Body of pancreas (tissue), 4 donors: ENCODE results near the gene CSTPP1.

ENCODE experiments used
- CTCF ChIP-seq, 7 experiments: fragments of 450-650 bp in 4 of 7; fragments of 200-600 bp in 3 of 7; sonication (generic) in 3 of 7; IDR thresholded peaks; one replicate each; pipeline ENCODE4 v1.5.1; 2016 to 2019; ENCODE audit warnings: antibody characterized with exemption in 7 of 7
- POLR2A ChIP-seq, 3 donors: fragments of 450-650 bp; IDR thresholded peaks; one replicate each; pipeline ENCODE4 v1.6.1; 2016; ENCODE audit warnings: antibody characterized with exemption in 3 of 3, mild to moderate bottlenecking in 2 of 3

- TF ChIP-seq CTCF (IDR thresholded peaks at IDR 0.05) (no peak), POLR2A (IDR thresholded peaks at IDR 0.05) (no peak)
Measured at GRCh38 chr11:46892838-46893237, 43.7 kb upstream of the CSTPP1 start.
